Endothelial cell (in vitro differentiated cells): Measurements from ENCODE around the gene ZNF182. TPM values are rescaled to one million over a fixed set of nuclear protein-coding genes. Genes with fewer than 3 reads are reported as not detected.
A peak's percentile ranks its signal among the peaks of the same experiment; 100 is the strongest.
"Not testable (repeated sequence)": the region's sequence is repeated elsewhere in the genome, so short reads cannot be mapped to it uniquely, and the experiment has no call there.

Experiments
- DNase-seq: peaks from one replicate; pipeline ENCODE4 v3.0.0; 2021; ENCODE audit warnings: low spot score
- H3K27ac Mint-ChIP-seq: one replicate; pipeline ENCODE4 v1.8.0; 2021; ENCODE audit warnings: mixed read lengths, inconsistent platforms; ENCODE audit not compliant: unreplicated experiment
- H3K27me3 Mint-ChIP-seq: one replicate; pipeline ENCODE4 v1.8.0; 2021; ENCODE audit warnings: mild to moderate bottlenecking, moderate library complexity, mixed read lengths, inconsistent platforms; ENCODE audit not compliant: unreplicated experiment
- H3K36me3 Mint-ChIP-seq: one replicate; pipeline ENCODE4 v1.8.0; 2021; ENCODE audit warnings: mild to moderate bottlenecking, low read depth, mixed read lengths, inconsistent platforms; ENCODE audit not compliant: unreplicated experiment
- H3K4me1 Mint-ChIP-seq: one replicate; pipeline ENCODE4 v1.8.0; 2021; ENCODE audit warnings: mild to moderate bottlenecking, mixed read lengths, inconsistent platforms; ENCODE audit not compliant: unreplicated experiment
- H3K4me3 Mint-ChIP-seq: one replicate; pipeline ENCODE4 v1.8.0; 2021; ENCODE audit warnings: mild to moderate bottlenecking, mixed read lengths, inconsistent platforms; ENCODE audit not compliant: unreplicated experiment
- H3K9me3 Mint-ChIP-seq: one replicate; pipeline ENCODE4 v1.8.0; 2021; ENCODE audit warnings: mixed read lengths, inconsistent platforms; ENCODE audit not compliant: unreplicated experiment
- CTCF ChIP-seq: fragments of 200-600 bp; sonication (generic); IDR thresholded peaks from one replicate; pipeline ENCODE4 v1.5.0; 2021; ENCODE audit warnings: antibody characterized with exemption; ENCODE audit not compliant: unreplicated experiment
- total RNA-seq: library from RNA; stranded (reverse); fragmentation: NEBNext Ultra II Directional; extraction: Animal tissue kit (Norgen Biotek cat#: 25700); gene quantifications from one replicate; pipeline ENCODE4 v1.2.1, GENCODE V29; 2021; ENCODE audit not compliant: unreplicated experiment

Gene ZNF182
- total RNA-seq, 1 donor from 2014 or later: 7.0 TPM

GRCh38 chrX:48030237-48030636, 26.4 kb upstream of the ZNF182 start:
- TF ChIP-seq CTCF: no peak

GRCh38 chrX:48028091-48028490, 24.3 kb upstream of the ZNF182 start:
- H3K4me1 Mint-ChIP-seq: no peaks in the 10 kb centered on the region
- no peaks in the 10 kb centered on the region for H3K36me3 Mint-ChIP-seq
- H3K9me3 Mint-ChIP-seq: no peaks in the 10 kb centered on the region
- no peak overlapping the region for H3K27ac Mint-ChIP-seq
- TF ChIP-seq CTCF: no peak
- no peak for DNase-seq
- H3K4me3 Mint-ChIP-seq: no peak overlapping the region
- H3K27me3 Mint-ChIP-seq: peaks cover 3% of the 10 kb centered on the region

More at GRCh38 chrX:48030237-48030636, 26.4 kb upstream of the ZNF182 start:
- no peak overlapping the region for H3K4me3 Mint-ChIP-seq
- no peaks in the 10 kb centered on the region for H3K9me3 Mint-ChIP-seq
- H3K36me3 Mint-ChIP-seq: no peaks in the 10 kb centered on the region
- no peaks in the 10 kb centered on the region for H3K4me1 Mint-ChIP-seq
- H3K27me3 Mint-ChIP-seq: peaks cover 3% of the 10 kb centered on the region
- no peak overlapping the region for H3K27ac Mint-ChIP-seq
- no peak for DNase-seq

GRCh38 chrX:48027545-48027944, 23.8 kb upstream of the ZNF182 start:
- DNase-seq, H3K4me1 Mint-ChIP-seq, H3K27me3 Mint-ChIP-seq, H3K9me3 Mint-ChIP-seq, H3K27ac Mint-ChIP-seq, H3K36me3 Mint-ChIP-seq, H3K4me3 Mint-ChIP-seq: not testable (repeated sequence)

- H3K4me3 Mint-ChIP-seq: no peak overlapping the region
- no peaks in the 10 kb centered on the region for H3K36me3 Mint-ChIP-seq
- H3K27ac Mint-ChIP-seq: peak overlapping the region; percentile 61
- H3K27me3 Mint-ChIP-seq: peaks cover 7% of the 10 kb centered on the region
- H3K4me1 Mint-ChIP-seq: no peaks in the 10 kb centered on the region
- TF ChIP-seq CTCF: peak; percentile 48
- H3K9me3 Mint-ChIP-seq: no peaks in the 10 kb centered on the region
- peak; percentile 36 for DNase-seq
These were observed 21.8 kb upstream of the ZNF182 start for GRCh38 chrX:48025561-48025960.

GRCh38 chrX:48022738-48023137, 18.9 kb upstream of the ZNF182 start:
- no peak for DNase-seq
- TF ChIP-seq CTCF: no peak
- Mint-ChIP-seq H3K4me3 (peak overlapping the region; percentile 75), H3K27me3 (peaks cover 7% of the 10 kb centered on the region), H3K36me3 (no peaks in the 10 kb centered on the region), H3K27ac (no peak overlapping the region), H3K4me1 (no peaks in the 10 kb centered on the region), H3K9me3 (no peaks in the 10 kb centered on the region)

GRCh38 chrX:48022100-48022499, 18.3 kb upstream of the ZNF182 start:
- H3K4me1 Mint-ChIP-seq: no peaks in the 10 kb centered on the region
- no peak for DNase-seq
- TF ChIP-seq CTCF: no peak
- H3K27ac Mint-ChIP-seq: no peak overlapping the region
- H3K36me3 Mint-ChIP-seq: no peaks in the 10 kb centered on the region
- no peak overlapping the region for H3K4me3 Mint-ChIP-seq
- H3K27me3 Mint-ChIP-seq: peaks cover 7% of the 10 kb centered on the region
- H3K9me3 Mint-ChIP-seq: no peaks in the 10 kb centered on the region
